ENCODE measurements around the gene C10orf67. TPM values are rescaled to one million over a fixed set of nuclear protein-coding genes. Genes with fewer than 3 reads are reported as not detected.

C10orf67 gene
- total RNA-seq, 4 donors from 2014 or later = not detected

DNA sequence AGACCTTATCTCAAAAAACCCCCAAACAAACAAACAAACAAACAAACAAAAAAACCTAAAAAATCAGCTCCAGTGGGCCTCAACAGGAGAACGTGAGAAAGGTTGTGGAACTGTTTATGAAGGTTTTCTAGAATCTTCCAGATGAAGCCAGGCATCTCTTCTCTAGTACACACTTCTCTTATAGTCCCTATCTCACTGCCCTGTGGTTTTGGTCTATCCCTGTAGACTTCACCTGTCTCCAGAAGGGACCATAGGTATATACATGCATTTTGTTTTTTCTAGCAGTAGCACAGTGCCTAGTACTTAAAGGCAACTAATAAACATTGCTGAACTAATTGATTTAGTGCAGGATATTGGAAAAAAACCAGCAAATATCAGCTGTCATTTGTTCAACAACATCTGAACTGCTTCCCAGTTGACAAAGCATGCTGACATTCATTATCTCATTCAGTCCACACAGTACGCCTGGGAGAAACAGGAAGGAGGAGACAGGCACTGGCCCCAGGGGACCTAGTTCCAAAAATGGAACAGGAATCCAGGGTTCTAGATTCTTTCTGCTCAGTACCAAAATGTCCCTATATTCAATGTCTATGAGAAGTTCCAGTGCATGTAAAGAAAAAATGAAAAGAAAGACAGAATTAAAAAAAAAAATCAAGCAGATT, 59.8 kb downstream of the C10orf67 start:
- H3K36me3 ChIP-seq = no peaks in the 10 kb centered on the region
- ATAC-seq = no peak
- 35 to 40% methylated on average over 2 of the region's 2 CpGs for WGBS, 2 donors (ENCODE audit: low coverage in 1 of 2)
- H3K4me3 ChIP-seq = no peak overlapping the region
- TF ChIP-seq, protein P1, sequence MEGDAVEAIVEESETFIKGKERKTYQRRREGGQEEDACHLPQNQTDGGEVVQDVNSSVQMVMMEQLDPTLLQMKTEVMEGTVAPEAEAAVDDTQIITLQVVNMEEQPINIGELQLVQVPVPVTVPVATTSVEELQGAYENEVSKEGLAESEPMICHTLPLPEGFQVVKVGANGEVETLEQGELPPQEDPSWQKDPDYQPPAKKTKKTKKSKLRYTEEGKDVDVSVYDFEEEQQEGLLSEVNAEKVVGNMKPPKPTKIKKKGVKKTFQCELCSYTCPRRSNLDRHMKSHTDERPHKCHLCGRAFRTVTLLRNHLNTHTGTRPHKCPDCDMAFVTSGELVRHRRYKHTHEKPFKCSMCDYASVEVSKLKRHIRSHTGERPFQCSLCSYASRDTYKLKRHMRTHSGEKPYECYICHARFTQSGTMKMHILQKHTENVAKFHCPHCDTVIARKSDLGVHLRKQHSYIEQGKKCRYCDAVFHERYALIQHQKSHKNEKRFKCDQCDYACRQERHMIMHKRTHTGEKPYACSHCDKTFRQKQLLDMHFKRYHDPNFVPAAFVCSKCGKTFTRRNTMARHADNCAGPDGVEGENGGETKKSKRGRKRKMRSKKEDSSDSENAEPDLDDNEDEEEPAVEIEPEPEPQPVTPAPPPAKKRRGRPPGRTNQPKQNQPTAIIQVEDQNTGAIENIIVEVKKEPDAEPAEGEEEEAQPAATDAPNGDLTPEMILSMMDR (IDR thresholded peaks at IDR 0.05) = no peak
- TF ChIP-seq POLR2A (IDR thresholded peaks at IDR 0.05) (no peak), POLR2AphosphoS5 (IDR thresholded peaks at IDR 0.05) (no peak), EP300 (IDR thresholded peaks at IDR 0.05) (no peak)
- no peaks in the 10 kb centered on the region for H3K4me1 ChIP-seq
- H3K27me3 ChIP-seq = peaks cover 8% of the 10 kb centered on the region
- H3K27ac ChIP-seq = no peak overlapping the region
- no peaks in the 10 kb centered on the region for H3K9me3 ChIP-seq

DNA sequence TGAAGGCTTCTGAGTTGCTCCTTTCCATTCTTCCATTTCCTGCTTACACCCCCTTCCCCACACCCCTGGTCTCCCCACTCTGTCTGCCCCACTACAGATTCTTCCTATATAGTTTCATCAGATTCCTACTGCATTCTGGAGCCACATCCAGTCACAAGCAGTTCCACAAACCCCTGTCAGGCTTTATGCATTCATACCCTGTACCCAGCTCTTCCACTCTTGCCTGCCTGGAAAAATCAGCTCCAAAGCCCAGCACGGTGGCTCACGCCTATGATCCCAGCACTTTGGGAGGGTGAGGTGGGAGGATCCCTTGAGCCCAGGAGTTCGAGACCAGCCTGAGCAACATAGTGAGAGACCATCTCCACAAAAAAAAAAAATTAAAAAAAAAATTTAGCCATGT, 60.4 kb downstream of the C10orf67 start:
- WGBS, 2 donors (ENCODE audit: low coverage in 1 of 2) = 50% methylated on average over 2 of the region's 3 CpGs; no CpG with 5 or more reads in 1 of the 2 donors
- no peaks in the 10 kb centered on the region for H3K4me1 ChIP-seq
- H3K27ac ChIP-seq = no peak overlapping the region
- H3K4me3 ChIP-seq = no peak overlapping the region
- H3K36me3 ChIP-seq = no peaks in the 10 kb centered on the region
- TF ChIP-seq POLR2AphosphoS5 (IDR thresholded peaks at IDR 0.05) = no peak
- TF ChIP-seq EP300 (IDR thresholded peaks at IDR 0.05) = no peak
- TF ChIP-seq, protein P1 (IDR thresholded peaks at IDR 0.05) = no peak
- no peak for TF ChIP-seq POLR2A (IDR thresholded peaks at IDR 0.05)
- no peaks in the 10 kb centered on the region for H3K9me3 ChIP-seq
- peaks cover 9% of the 10 kb centered on the region for H3K27me3 ChIP-seq
- ATAC-seq = no peak

DNA sequence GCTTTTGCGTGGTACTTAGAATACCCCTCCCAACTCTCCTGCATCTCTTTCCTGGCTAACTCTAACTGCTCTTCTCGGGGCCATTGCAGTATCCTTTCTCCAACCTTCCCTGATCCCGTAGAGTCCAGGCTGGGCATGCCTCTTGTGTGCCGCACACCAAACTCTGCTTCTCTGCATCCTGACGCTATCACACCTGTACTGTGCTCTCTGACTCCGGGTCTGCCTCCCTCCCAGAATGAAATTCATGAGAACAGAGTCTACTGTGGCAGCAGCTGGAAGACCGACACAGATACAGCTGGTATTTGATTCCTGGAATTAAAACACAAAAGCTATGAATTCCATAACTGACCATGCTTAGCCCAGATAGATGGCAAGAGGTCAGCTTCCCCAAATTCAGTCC, 60.9 kb downstream of the C10orf67 start:
- H3K27ac ChIP-seq = no peak overlapping the region
- H3K4me3 ChIP-seq = no peak overlapping the region
- H3K4me1 ChIP-seq = no peaks in the 10 kb centered on the region
- WGBS, 2 donors (ENCODE audit: low coverage in 1 of 2) = 46 to 51% methylated on average over 4 to 7 of the region's 7 CpGs
- no peaks in the 10 kb centered on the region for H3K36me3 ChIP-seq
- ATAC-seq = no peak
- H3K9me3 ChIP-seq = no peaks in the 10 kb centered on the region
- TF ChIP-seq, protein P1 (IDR thresholded peaks at IDR 0.05) = no peak
- no peak for TF ChIP-seq POLR2AphosphoS5 (IDR thresholded peaks at IDR 0.05)
- peaks cover 14% of the 10 kb centered on the region for H3K27me3 ChIP-seq

DNA sequence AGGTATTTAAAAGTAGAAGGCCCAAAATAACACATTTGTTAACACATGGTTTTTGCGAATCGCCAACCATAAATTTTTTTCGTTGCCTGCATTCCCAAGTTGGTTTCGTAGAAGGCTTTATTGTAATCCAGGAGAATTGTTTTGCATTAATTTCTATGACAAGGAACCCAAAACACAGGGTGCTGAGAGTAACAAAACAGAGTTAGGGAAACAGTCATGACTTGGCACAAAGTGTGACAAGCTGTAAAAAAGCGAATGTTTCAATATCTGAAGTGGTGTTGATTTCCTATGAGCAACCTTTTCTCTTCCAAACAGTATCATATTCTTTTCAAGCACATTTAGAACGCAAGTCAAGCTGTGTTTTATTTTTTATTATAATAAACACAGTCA, 63.6 kb downstream of the C10orf67 start:
- WGBS, 2 donors (ENCODE audit: low coverage in 1 of 2) = 21 to 40% methylated on average over 6 of the region's 6 CpGs
- Histone ChIP-seq H3K27ac (no peak overlapping the region), H3K4me1 (no peaks in the 10 kb centered on the region), H3K9me3 (no peaks in the 10 kb centered on the region), H3K4me3 (no peak overlapping the region), H3K36me3 (no peaks in the 10 kb centered on the region), H3K27me3 (peaks cover 14% of the 10 kb centered on the region)
- no peak for ATAC-seq
- no peak for TF ChIP-seq POLR2A (IDR thresholded peaks at IDR 0.05)
- TF ChIP-seq, protein P1 (IDR thresholded peaks at IDR 0.05) = no peak
- TF ChIP-seq EP300 (IDR thresholded peaks at IDR 0.05) = no peak
- TF ChIP-seq POLR2AphosphoS5 (IDR thresholded peaks at IDR 0.05) = no peak

DNA sequence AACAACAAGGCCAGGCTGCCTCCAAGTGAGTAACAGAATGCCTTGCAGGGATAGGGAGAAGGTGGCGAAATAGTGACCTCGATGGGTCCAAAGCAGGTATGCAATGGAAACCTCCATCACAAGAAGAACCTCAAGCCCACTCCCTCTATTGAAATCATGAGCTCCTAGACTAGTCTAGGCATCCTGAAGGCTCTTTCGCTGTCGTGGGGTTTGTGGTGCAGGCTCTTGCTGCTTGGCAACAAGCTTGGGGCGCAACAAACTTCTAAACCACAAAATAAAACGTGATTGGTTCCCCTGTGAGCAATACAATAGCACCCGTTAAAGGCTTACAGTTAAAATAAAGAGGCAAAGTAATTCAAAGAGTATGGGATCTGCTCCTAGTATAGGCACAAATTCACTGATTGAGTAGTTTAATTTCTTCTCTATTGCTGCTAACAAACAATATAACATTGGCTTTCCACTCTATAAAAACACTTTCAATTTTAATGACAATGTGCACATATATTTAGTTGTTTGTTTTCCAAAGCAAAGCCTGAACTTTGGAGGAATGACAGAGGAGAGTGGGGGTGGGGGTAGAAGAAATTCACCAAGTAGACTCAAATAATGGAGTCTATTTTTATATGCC, 64.1 kb downstream of the C10orf67 start:
- H3K4me3 ChIP-seq = no peak overlapping the region
- no peak for ATAC-seq
- TF ChIP-seq EP300 (IDR thresholded peaks at IDR 0.05) = no peak
- no peak for TF ChIP-seq POLR2AphosphoS5 (IDR thresholded peaks at IDR 0.05)
- TF ChIP-seq, protein P1 (IDR thresholded peaks at IDR 0.05) = no peak
- no peak for TF ChIP-seq POLR2A (IDR thresholded peaks at IDR 0.05)
- H3K36me3 ChIP-seq = no peaks in the 10 kb centered on the region
- WGBS, 2 donors (ENCODE audit: low coverage in 1 of 2) = 16 to 23% methylated on average over 7 of the region's 7 CpGs
- H3K4me1 ChIP-seq = no peaks in the 10 kb centered on the region
- peaks cover 14% of the 10 kb centered on the region for H3K27me3 ChIP-seq
- H3K27ac ChIP-seq = no peak overlapping the region
- no peaks in the 10 kb centered on the region for H3K9me3 ChIP-seq

Measured in gastroesophageal sphincter (tissue), 4 donors.